Panc1 (cell line): ENCODE measurements around the gene MITF. TPM values are rescaled to one million over a fixed set of nuclear protein-coding genes. Genes with fewer than 3 reads are reported as not detected.

Source experiments
- ATAC-seq: fragments of 200-7000 bp; cut with Tn5 transposase; 2 replicates; pipeline ENCODE4 v1.9.1; 2020; ENCODE audit warnings: mild to moderate bottlenecking, moderate library complexity
- BruUV-seq: library from RNA; stranded (reverse); fragments of 400-500 nt; replicated peaks from 2 replicates; lab custom pipeline; 2021; lab: Mats Ljungman, UMichigan
- CTCF ChIA-PET: fragments of 300-600 bp; sonication (Branson Sonifier 250); formaldehyde crosslinking; loops from one replicate; lab custom pipeline; 2022; ENCODE audit warnings: antibody characterized with exemption; lab: Charles Lee
- POLR2A ChIA-PET: fragments of 300-600 bp; sonication (Branson Sonifier 250); formaldehyde crosslinking; loops from one replicate; lab custom pipeline; 2022; ENCODE audit warnings: antibody characterized with exemption; lab: Charles Lee
- DNase-seq: peaks from one replicate; pipeline ENCODE4 v3.0.0-alpha.2; 2010; ENCODE audit warnings: low read depth, low spot score
- H3K27ac ChIP-seq: 2 replicates; pipeline ENCODE4 v1.5.1; 2011; ENCODE audit warnings: mild to moderate bottlenecking, low read length, inconsistent platforms
- H3K27me3 ChIP-seq: fragments of 200-500 bp; sonication (Bioruptor generic); 2 replicates; pipeline ENCODE4 v1.6.0; 2014; ENCODE audit warnings: low read length, inconsistent platforms; ENCODE audit not compliant: control insufficient read depth, insufficient read depth
- H3K36me3 ChIP-seq: fragments of 200-500 bp; sonication (Bioruptor generic); 2 replicates; pipeline ENCODE4 v1.5.1; 2014; ENCODE audit warnings: inconsistent platforms, mild to moderate bottlenecking, low read length, moderate library complexity; ENCODE audit not compliant: control insufficient read depth, insufficient read depth
- H3K4me1 ChIP-seq: 2 replicates; pipeline ENCODE4 v1.5.1; 2011; ENCODE audit warnings: inconsistent platforms, mild to moderate bottlenecking, low read length, moderate library complexity; ENCODE audit not compliant: control insufficient read depth, insufficient read depth
- H3K4me3 ChIP-seq, 2 experiments: 2 replicates each; pipeline ENCODE4 v1.5.1; 2011 to 2012; ENCODE audit warnings: low read depth in 2 of 2, low read length in 2 of 2, mild to moderate bottlenecking in 2 of 2, inconsistent platforms in 1 of 2, moderate library complexity in 1 of 2
- H3K9me3 ChIP-seq: fragments of 200-500 bp; sonication (Bioruptor generic); 2 replicates; pipeline ENCODE4 v1.5.1; 2014; ENCODE audit warnings: low read depth, mild to moderate bottlenecking, inconsistent platforms, low read length, moderate library complexity; ENCODE audit not compliant: control insufficient read depth, insufficient read depth
- CTCF ChIP-seq: fragments of 450-650 bp; IDR thresholded peaks from 2 replicates; pipeline ENCODE4 v1.5.1; 2017; ENCODE audit warnings: mild to moderate bottlenecking
- POLR2AphosphoS5 ChIP-seq: IDR thresholded peaks from 2 replicates; pipeline ENCODE4 v1.6.1; 2012; ENCODE audit warnings: mild to moderate bottlenecking, low read depth, low read length, moderate library complexity
- REST ChIP-seq, 2 experiments: IDR thresholded peaks; 2 replicates each; pipeline ENCODE4 v1.6.1; 2011 to 2012; ENCODE audit warnings: low read depth in 2 of 2, control low read depth in 1 of 2, low read length in 1 of 2, mild to moderate bottlenecking in 1 of 2, moderate library complexity in 1 of 2; ENCODE audit not compliant: insufficient read depth in 1 of 2
- SIN3A ChIP-seq: IDR thresholded peaks from 2 replicates; pipeline ENCODE4 v1.6.1; 2012; ENCODE audit warnings: low read depth, mild to moderate bottlenecking, low read length, moderate library complexity, borderline replicate concordance; ENCODE audit not compliant: insufficient read depth
- TCF7L2 ChIP-seq: IDR thresholded peaks from 2 replicates; pipeline ENCODE4 v1.6.1; 2011; ENCODE audit warnings: mild to moderate bottlenecking, low read depth, low read length, inconsistent platforms
- in situ Hi-C: cut with HindIII; loops from 2 replicates; pipeline ENCODE4 v1.10.0; 2016; ENCODE audit warnings: low sequenced_read_pairs, low pct_unique_long_range_greater_than_20kb
- intact Hi-C: fragments of 100-400 bp; cut with micrococcal nuclease; formaldehyde crosslinking; loops from one replicate; pipeline ENCODE4 v1.10.0; 2022; ENCODE audit not compliant: unreplicated experiment
- total RNA-seq: library from RNA; stranded (reverse); gene quantifications from one replicate; pipeline ENCODE4 v1.2.1, GENCODE V29; 2021; ENCODE audit not compliant: unreplicated experiment

Gene MITF
- total RNA-seq, 1 experiment from 2014 or later: 10.8 TPM

GRCh38 chr3:69842351-69842750 lies 103.1 kb downstream of the MITF start:
- no peaks in the 10 kb centered on the region for H3K27me3 ChIP-seq
- H3K36me3 ChIP-seq: no peaks in the 10 kb centered on the region
- no peak for DNase-seq
- H3K9me3 ChIP-seq: no peaks in the 10 kb centered on the region
- intact Hi-C loops (no loop called here), in situ Hi-C loops (no loop called here)
- TF ChIP-seq CTCF (no peak), REST (IDR thresholded peaks at IDR 0.05; ENCODE audit: insufficient read depth in 1 of 2, low read depth in 2 of 2, low read length in 1 of 2) (no peak), SIN3A (no peak), TCF7L2 (no peak), POLR2AphosphoS5 (no peak)
- H3K27ac ChIP-seq: no peak overlapping the region
- BruUV-seq: no TSS peak
- ATAC-seq: no peak
- H3K4me1 ChIP-seq: no peaks in the 10 kb centered on the region
- no peak overlapping the region for H3K4me3 ChIP-seq
- CTCF ChIA-PET: no interaction called here
- POLR2A ChIA-PET: no interaction called here

GRCh38 chr3:69842789-69843188 lies 103.5 kb downstream of the MITF start:
- intact Hi-C loops (no loop called here), in situ Hi-C loops (no loop called here)
- H3K4me3 ChIP-seq: no peak overlapping the region
- no peak for ATAC-seq
- DNase-seq: no peak
- no TSS peak for BruUV-seq
- TF ChIP-seq SIN3A (no peak), TCF7L2 (no peak), REST (IDR thresholded peaks at IDR 0.05; ENCODE audit: insufficient read depth in 1 of 2, low read depth in 2 of 2, low read length in 1 of 2) (no peak), POLR2AphosphoS5 (no peak), CTCF (no peak)
- no peaks in the 10 kb centered on the region for H3K36me3 ChIP-seq
- CTCF ChIA-PET: no interaction called here
- H3K27me3 ChIP-seq: no peaks in the 10 kb centered on the region
- POLR2A ChIA-PET: no interaction called here
- no peak overlapping the region for H3K27ac ChIP-seq
- H3K9me3 ChIP-seq: no peaks in the 10 kb centered on the region
- no peaks in the 10 kb centered on the region for H3K4me1 ChIP-seq
